ENCODE measurements around the gene C10orf90. TPM values are rescaled to one million over a fixed set of nuclear protein-coding genes. Genes with fewer than 3 reads are reported as not detected.

The C10orf90 gene
- total RNA-seq, 1 experiment from 2014 or later: not detected

DNA sequence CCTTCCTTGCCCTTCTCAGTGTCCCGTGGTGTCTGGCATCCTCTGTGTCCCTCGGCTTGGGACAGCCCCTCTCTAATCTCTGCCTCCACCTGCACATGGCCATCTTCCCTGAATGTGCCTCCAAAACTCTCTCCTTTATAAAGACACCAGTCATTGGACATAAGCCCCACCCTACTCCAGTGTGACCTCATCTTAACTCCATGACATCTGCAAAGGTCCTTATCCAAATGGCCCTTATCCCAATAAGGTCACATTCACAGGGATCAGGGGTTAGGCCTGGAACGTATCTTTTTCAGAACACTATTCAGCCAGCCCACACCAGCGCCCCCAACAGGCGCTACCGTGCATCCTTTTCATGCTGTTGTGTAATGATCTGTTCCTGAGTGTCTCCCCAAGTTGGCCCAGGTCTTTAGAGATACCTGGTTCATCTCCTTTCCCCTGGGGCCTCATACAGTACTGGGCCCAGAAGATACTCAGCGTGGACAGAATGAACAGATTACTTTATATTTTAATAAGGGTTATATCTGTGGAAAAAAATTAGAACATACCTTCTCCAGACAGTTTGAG, 149.7 kb downstream of the C10orf90 start:
- no CpG with 5 or more reads among the region's 7 CpGs for WGBS (ENCODE audit: extremely low coverage, insufficient read length, low lambda C conversion rate)
- H3K56ac ChIP-seq (ENCODE audit: insufficient read length, low read depth, low read length): no peak overlapping the region

More for the DNA sequence above, 149.7 kb downstream of the C10orf90 start:
- no peak overlapping the region for H3K18ac ChIP-seq (ENCODE audit: insufficient read length, low read depth, low read length)
- H2BK5ac ChIP-seq (ENCODE audit: insufficient read length, low read length): no peak overlapping the region
- H4K20me1 ChIP-seq (ENCODE audit: control insufficient read depth, insufficient read depth, insufficient read length): no peaks in the 10 kb centered on the region
- Mint-ChIP-seq H3K36me3 (ENCODE audit: insufficient read depth in 1 of 3, low read depth in 3 of 3) (no peaks in the 10 kb centered on the region; a peak in 1 of 7 replicates), H3K27ac (no peak overlapping the region), H3K9me3 (no peaks in the 10 kb centered on the region; a peak in 2 of 5 replicates), H3K4me3 (no peak overlapping the region), H3K27me3 (ENCODE audit: low read depth) (no peaks in the 10 kb centered on the region; the same call in none of the 2 replicates), H3K4me1 (peaks cover 0 to 5% of the 10 kb centered on the region in 2 experiments; a peak in 2 of 4 replicates)
- no peaks in the 10 kb centered on the region for H3K23me2 ChIP-seq (ENCODE audit: insufficient read length, low read depth, low read length, poor library complexity, severe bottlenecking)
- H3K23ac ChIP-seq (ENCODE audit: insufficient read length, low read depth, low read length): no peak overlapping the region
- no peak overlapping the region for H3K27ac ChIP-seq (ENCODE audit: insufficient read length, low read depth, low read length)
- H2AFZ ChIP-seq (ENCODE audit: low read length): no peak overlapping the region
- TF ChIP-seq, protein P1, sequence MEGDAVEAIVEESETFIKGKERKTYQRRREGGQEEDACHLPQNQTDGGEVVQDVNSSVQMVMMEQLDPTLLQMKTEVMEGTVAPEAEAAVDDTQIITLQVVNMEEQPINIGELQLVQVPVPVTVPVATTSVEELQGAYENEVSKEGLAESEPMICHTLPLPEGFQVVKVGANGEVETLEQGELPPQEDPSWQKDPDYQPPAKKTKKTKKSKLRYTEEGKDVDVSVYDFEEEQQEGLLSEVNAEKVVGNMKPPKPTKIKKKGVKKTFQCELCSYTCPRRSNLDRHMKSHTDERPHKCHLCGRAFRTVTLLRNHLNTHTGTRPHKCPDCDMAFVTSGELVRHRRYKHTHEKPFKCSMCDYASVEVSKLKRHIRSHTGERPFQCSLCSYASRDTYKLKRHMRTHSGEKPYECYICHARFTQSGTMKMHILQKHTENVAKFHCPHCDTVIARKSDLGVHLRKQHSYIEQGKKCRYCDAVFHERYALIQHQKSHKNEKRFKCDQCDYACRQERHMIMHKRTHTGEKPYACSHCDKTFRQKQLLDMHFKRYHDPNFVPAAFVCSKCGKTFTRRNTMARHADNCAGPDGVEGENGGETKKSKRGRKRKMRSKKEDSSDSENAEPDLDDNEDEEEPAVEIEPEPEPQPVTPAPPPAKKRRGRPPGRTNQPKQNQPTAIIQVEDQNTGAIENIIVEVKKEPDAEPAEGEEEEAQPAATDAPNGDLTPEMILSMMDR (conservative IDR thresholded peaks at IDR 0.05): peak; percentile 42; the same call in 2 of the 3 replicates
- no peaks in the 10 kb centered on the region for H3K79me1 ChIP-seq (ENCODE audit: insufficient read depth, low read depth, low read length, poor library complexity, severe bottlenecking)
- no peak overlapping the region for H2BK120ac ChIP-seq (ENCODE audit: low read depth, low read length, poor library complexity, severe bottlenecking)
- H2AK5ac ChIP-seq (ENCODE audit: insufficient read length, low read length): no peak overlapping the region
- H4K5ac ChIP-seq (ENCODE audit: insufficient read length, low read depth, low read length): peak overlapping the region; percentile 72
- no peak overlapping the region for H3K9ac ChIP-seq (ENCODE audit: extremely low read depth, insufficient read length, low read length)
- no peak overlapping the region for H2BK20ac ChIP-seq (ENCODE audit: low read depth, low read length, poor library complexity, severe bottlenecking)
- no peaks in the 10 kb centered on the region for H3K27me3 ChIP-seq (ENCODE audit: insufficient read depth, low read length)
- no peaks in the 10 kb centered on the region for H3K79me2 ChIP-seq (ENCODE audit: insufficient read depth, low read length)
- no peak overlapping the region for H4K8ac ChIP-seq (replicated peaks; ENCODE audit: insufficient read length, low read depth, low read length)
- H2BK15ac ChIP-seq (ENCODE audit: low read depth, low read length): no peak overlapping the region
- no peak overlapping the region for H2BK12ac ChIP-seq (ENCODE audit: insufficient read length, low read depth, low read length)
- H3K4me1 ChIP-seq (ENCODE audit: insufficient read depth, low read length): no peaks in the 10 kb centered on the region
- no peak overlapping the region for H3K14ac ChIP-seq (ENCODE audit: insufficient read depth, low read length)
- no peak overlapping the region for H3K4me2 ChIP-seq (ENCODE audit: insufficient read depth, insufficient read length, low read length)
- no peak overlapping the region for H3T11ph ChIP-seq (ENCODE audit: low read length)
- no peak for DNase-seq
- H3K4ac ChIP-seq (ENCODE audit: low read depth, low read length): no peak overlapping the region
- H4K91ac ChIP-seq (ENCODE audit: insufficient read length, low read depth, low read length): no peak overlapping the region
- H3K9me3 ChIP-seq (ENCODE audit: control insufficient read depth, low read depth, low read length): no peaks in the 10 kb centered on the region

All from H9 (cell line).